Neural cell (in vitro differentiated cells): ENCODE measurements around the gene UGCG. TPM values are rescaled to one million over a fixed set of nuclear protein-coding genes. Genes with fewer than 3 reads are reported as not detected.

Source experiments
- H2AFZ ChIP-seq: fragments of 200-600, 300-800 bp; sonication (generic), shearing (Covaris generic); 2 replicates; pipeline ENCODE4 v1.6.0; 2014; ENCODE audit warnings: low read depth, mild to moderate bottlenecking, antibody characterized with exemption, low read length, moderate library complexity
- H3F3A ChIP-seq: fragments of 200-600 bp; shearing (Covaris generic); 2 replicates; pipeline ENCODE4 v1.6.1; 2016; ENCODE audit warnings: mild to moderate bottlenecking, moderate library complexity, mixed read lengths, antibody characterized with exemption, low read length; ENCODE audit not compliant: insufficient read depth, poor library complexity, severe bottlenecking
- H3K27ac ChIP-seq: fragments of 200-600, 300-800 bp; sonication (generic), shearing (Covaris generic); 2 replicates; pipeline ENCODE4 v1.5.1; 2014; ENCODE audit warnings: mild to moderate bottlenecking, low read length, moderate library complexity
- H3K27me3 ChIP-seq: fragments of 300-800, 200-600 bp; sonication (generic), shearing (Covaris generic); 2 replicates; pipeline ENCODE4 v1.6.0; 2014; ENCODE audit warnings: mild to moderate bottlenecking, low read depth, low read length, moderate library complexity; ENCODE audit not compliant: insufficient read depth
- H3K36me3 ChIP-seq: fragments of 300-800, 200-600 bp; sonication (generic), shearing (Covaris generic); 2 replicates; pipeline ENCODE4 v1.5.1; 2014; ENCODE audit warnings: mild to moderate bottlenecking, antibody characterized with exemption, low read length, moderate library complexity; ENCODE audit not compliant: insufficient read depth
- H3K4me2 ChIP-seq: fragments of 300-800, 200-600 bp; sonication (generic), shearing (Covaris generic); 2 replicates; pipeline ENCODE4 v1.6.0; 2014; ENCODE audit warnings: mild to moderate bottlenecking, low read length
- H3K4me3 ChIP-seq: fragments of 300-800, 200-600 bp; sonication (generic), shearing (Covaris generic); 2 replicates; pipeline ENCODE4 v1.5.1; 2014; ENCODE audit warnings: mild to moderate bottlenecking, low read length, moderate library complexity
- H3K79me2 ChIP-seq: fragments of 200-600 bp; shearing (Covaris generic); replicated peaks from 2 replicates; pipeline ENCODE4 v1.6.0; 2014; ENCODE audit warnings: mild to moderate bottlenecking, low read length, moderate library complexity; ENCODE audit not compliant: insufficient read depth
- H3K9ac ChIP-seq: fragments of 300-800, 200-600 bp; sonication (generic), shearing (Covaris generic); 2 replicates; pipeline ENCODE4 v1.6.1; 2016; ENCODE audit warnings: mild to moderate bottlenecking, low read length, mixed read lengths
- H3K9me2 ChIP-seq: fragments of 200-600 bp; shearing (Covaris generic); 2 replicates; pipeline ENCODE4 v1.6.1; 2016; ENCODE audit warnings: mild to moderate bottlenecking, low read length, mixed read lengths; ENCODE audit not compliant: insufficient read depth
- H3K9me3 ChIP-seq: fragments of 200-600, 300-800 bp; sonication (generic), shearing (Covaris generic); 2 replicates; pipeline ENCODE4 v1.6.1; 2016; ENCODE audit warnings: mild to moderate bottlenecking, mixed run types, low read length, moderate library complexity, mixed read lengths
- H4K20me1 ChIP-seq: fragments of 200-600 bp; shearing (Covaris generic); 2 replicates; pipeline ENCODE4 v1.6.1; 2016; ENCODE audit warnings: mild to moderate bottlenecking, mixed run types; ENCODE audit not compliant: insufficient read depth
- EP300 ChIP-seq: fragments of 450-650 bp; conservative IDR thresholded peaks from 2 replicates; pipeline ENCODE4 v1.6.1; 2014; ENCODE audit warnings: antibody characterized with exemption, mild to moderate bottlenecking, moderate library complexity; ENCODE audit not compliant: poor library complexity, severe bottlenecking
- EZH2 ChIP-seq: fragments of 200-600, 300-800 bp; shearing (Covaris generic), sonication (generic); IDR thresholded peaks from 2 replicates; pipeline ENCODE4 v1.6.1; 2014; ENCODE audit warnings: antibody characterized with exemption, low read length, borderline replicate concordance, mild to moderate bottlenecking; ENCODE audit not compliant: insufficient read depth, poor library complexity, severe bottlenecking
- MXI1 ChIP-seq: fragments of 450-650 bp; conservative IDR thresholded peaks from 2 replicates; pipeline ENCODE4 v1.6.1; 2014; ENCODE audit warnings: antibody characterized with exemption, mild to moderate bottlenecking; ENCODE audit not compliant: poor library complexity, severe bottlenecking
- POLR2AphosphoS5 ChIP-seq: IDR thresholded peaks from 2 replicates; pipeline ENCODE4 v1.6.1; 2012
- RAD21 ChIP-seq: fragments of 450-650 bp; conservative IDR thresholded peaks from 2 replicates; pipeline ENCODE4 v1.6.1; 2014; ENCODE audit warnings: antibody characterized with exemption, mild to moderate bottlenecking, moderate library complexity
- REST ChIP-seq: IDR thresholded peaks from 2 replicates; pipeline ENCODE4 v1.6.1; 2012; ENCODE audit warnings: borderline replicate concordance
- SMC3 ChIP-seq: fragments of 450-650 bp; conservative IDR thresholded peaks from 2 replicates; pipeline ENCODE4 v1.6.1; 2014; ENCODE audit warnings: antibody characterized with exemption, mild to moderate bottlenecking, moderate library complexity; ENCODE audit not compliant: poor library complexity
- TAF1 ChIP-seq: IDR thresholded peaks from 2 replicates; pipeline ENCODE4 v1.6.1; 2012; ENCODE audit warnings: low read depth
- polyA plus RNA-seq: library from polyadenylated mRNA; depleted of rRNA; stranded (reverse); fragments of >200 nt; gene quantifications from 2 replicates; pipeline ENCODE4 v1.2.3, GENCODE V29; 2014
- TF ChIP-seq, protein P1 (sequence below): fragments of 450-650 bp; IDR thresholded peaks from 2 replicates; pipeline ENCODE4 v1.5.1; 2014; ENCODE audit warnings: antibody characterized with exemption, mild to moderate bottlenecking, moderate library complexity; ENCODE audit not compliant: poor library complexity, severe bottlenecking

UGCG gene
- polyA plus RNA-seq, 1 donor from 2014 or later = 93.6 TPM

DNA sequence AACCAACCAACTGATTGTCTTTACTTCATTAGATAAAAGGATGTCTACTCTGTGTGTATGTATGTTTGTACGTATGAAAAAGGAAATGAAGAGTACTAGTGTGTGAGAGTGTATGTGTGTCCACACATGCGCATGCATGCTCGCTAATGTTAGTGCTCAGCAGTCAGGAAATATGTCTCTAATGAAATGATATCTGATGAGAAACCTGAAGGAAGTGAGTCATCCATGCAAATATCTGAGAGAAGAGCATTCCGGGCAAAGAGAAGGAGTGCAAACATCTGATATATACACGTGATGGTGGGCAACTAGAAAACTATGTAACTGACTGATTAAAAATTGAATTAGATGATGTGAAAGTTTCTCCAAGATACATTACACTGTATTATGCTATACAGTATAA is 29.6 kb upstream of the UGCG start:
- Histone ChIP-seq H3K9me2 (no peaks in the 10 kb centered on the region), H3F3A (no peaks in the 10 kb centered on the region), H4K20me1 (no peaks in the 10 kb centered on the region), H3K9ac (no peak overlapping the region), H3K9me3 (no peaks in the 10 kb centered on the region), H3K79me2 (no peaks in the 10 kb centered on the region), H3K4me2 (no peak overlapping the region), H3K36me3 (no peaks in the 10 kb centered on the region), H3K4me3 (no peak overlapping the region), H3K27me3 (no peaks in the 10 kb centered on the region), H3K27ac (no peak overlapping the region), H2AFZ (no peak overlapping the region)
- TF ChIP-seq EZH2 (no peak), SMC3 (no peak), EP300 (no peak), TAF1 (no peak), MXI1 (no peak), POLR2AphosphoS5 (no peak), REST (no peak), RAD21 (no peak)
- TF ChIP-seq, protein P1, sequence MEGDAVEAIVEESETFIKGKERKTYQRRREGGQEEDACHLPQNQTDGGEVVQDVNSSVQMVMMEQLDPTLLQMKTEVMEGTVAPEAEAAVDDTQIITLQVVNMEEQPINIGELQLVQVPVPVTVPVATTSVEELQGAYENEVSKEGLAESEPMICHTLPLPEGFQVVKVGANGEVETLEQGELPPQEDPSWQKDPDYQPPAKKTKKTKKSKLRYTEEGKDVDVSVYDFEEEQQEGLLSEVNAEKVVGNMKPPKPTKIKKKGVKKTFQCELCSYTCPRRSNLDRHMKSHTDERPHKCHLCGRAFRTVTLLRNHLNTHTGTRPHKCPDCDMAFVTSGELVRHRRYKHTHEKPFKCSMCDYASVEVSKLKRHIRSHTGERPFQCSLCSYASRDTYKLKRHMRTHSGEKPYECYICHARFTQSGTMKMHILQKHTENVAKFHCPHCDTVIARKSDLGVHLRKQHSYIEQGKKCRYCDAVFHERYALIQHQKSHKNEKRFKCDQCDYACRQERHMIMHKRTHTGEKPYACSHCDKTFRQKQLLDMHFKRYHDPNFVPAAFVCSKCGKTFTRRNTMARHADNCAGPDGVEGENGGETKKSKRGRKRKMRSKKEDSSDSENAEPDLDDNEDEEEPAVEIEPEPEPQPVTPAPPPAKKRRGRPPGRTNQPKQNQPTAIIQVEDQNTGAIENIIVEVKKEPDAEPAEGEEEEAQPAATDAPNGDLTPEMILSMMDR = no peak

GRCh38 chr9:111868475-111868874 is 28.1 kb upstream of the UGCG start:
- H3K79me2 ChIP-seq = no peaks in the 10 kb centered on the region
- no peaks in the 10 kb centered on the region for H3K9me3 ChIP-seq
- H3K27ac ChIP-seq = no peak overlapping the region
- no peaks in the 10 kb centered on the region for H4K20me1 ChIP-seq
- no peak overlapping the region for H3K9ac ChIP-seq
- H3K36me3 ChIP-seq = no peaks in the 10 kb centered on the region
- H3K27me3 ChIP-seq = no peaks in the 10 kb centered on the region
- no peaks in the 10 kb centered on the region for H3K9me2 ChIP-seq
- H3F3A ChIP-seq = no peaks in the 10 kb centered on the region
- TF ChIP-seq EZH2 = no peak
- no peak for TF ChIP-seq MXI1
- TF ChIP-seq, protein P1 = no peak
- no peak for TF ChIP-seq EP300
- no peak for TF ChIP-seq RAD21
- TF ChIP-seq POLR2AphosphoS5 = no peak
- TF ChIP-seq TAF1 = no peak
- TF ChIP-seq SMC3 = no peak
- no peak for TF ChIP-seq REST
- no peak overlapping the region for H2AFZ ChIP-seq
- H3K4me2 ChIP-seq = no peak overlapping the region
- H3K4me3 ChIP-seq = no peak overlapping the region
